K562 (cell line): ENCODE data around the gene CD37. TPM values are rescaled to one million over a fixed set of nuclear protein-coding genes. Genes with fewer than 3 reads are reported as not detected.
A peak's percentile ranks its signal among the peaks of the same experiment; 100 is the strongest.

ENCODE experiments used
- ARID4B ChIP-seq: sonication (generic); formaldehyde crosslinking; IDR thresholded peaks from 2 replicates; pipeline ENCODE4 v1.8.0; 2022; ENCODE audit warnings: mild to moderate bottlenecking, missing genetic modification reagents
- ETV6 ChIP-seq, 3 experiments: fragments of 150-350 bp in 1 of 3; sonication (generic) in 1 of 3; formaldehyde crosslinking in 1 of 3; IDR thresholded peaks; 2 replicates each; pipeline versions ENCODE4 v1.6.1 to v1.8.0; 2014 to 2022; ENCODE audit warnings: borderline replicate concordance in 2 of 3, low read depth in 2 of 3, antibody characterized with exemption in 1 of 3, low read length in 1 of 3, mild to moderate bottlenecking in 1 of 3, missing genetic modification reagents in 1 of 3
- FOXP4 ChIP-seq: sonication (generic); formaldehyde crosslinking; IDR thresholded peaks from 2 replicates; pipeline ENCODE4 v1.8.0; 2022; ENCODE audit warnings: mild to moderate bottlenecking, missing genetic modification reagents, borderline replicate concordance
- HLTF ChIP-seq: fragments of 450-650 bp; IDR thresholded peaks from 2 replicates; pipeline ENCODE4 v1.6.1; 2016
- MAFG ChIP-seq: fragments of 450-650 bp; conservative IDR thresholded peaks from 2 replicates; pipeline ENCODE4 v1.6.1; 2016; ENCODE audit warnings: missing genetic modification characterization, missing compliant biosample characterization
- MNT ChIP-seq, 2 experiments: fragments of 450-650 bp; conservative IDR thresholded peaks; 2 replicates each; pipeline ENCODE4 v1.6.1; 2017; ENCODE audit warnings: mild to moderate bottlenecking in 2 of 2, moderate library complexity in 2 of 2
- NFRKB ChIP-seq: fragments of 450-650 bp; IDR thresholded peaks from 2 replicates; pipeline ENCODE4 v1.6.1; 2016; ENCODE audit warnings: low read depth
- RAD21 ChIP-seq, 2 experiments: fragments of 250-450 bp in 1 of 2; fragments of 450-650 bp in 1 of 2; sonication (Bioruptor Pico) in 1 of 2; formaldehyde crosslinking in 1 of 2; IDR thresholded peaks in 1 of 2; conservative IDR thresholded peaks in 1 of 2; 2 replicates each; pipeline versions ENCODE4 v1.4.0 to v1.8.0; 2020 to 2022; ENCODE audit warnings: mild to moderate bottlenecking in 2 of 2, moderate library complexity in 1 of 2
- STAT6 ChIP-seq: sonication (generic); formaldehyde crosslinking; IDR thresholded peaks from 2 replicates; pipeline ENCODE4 v1.8.1; 2023; ENCODE audit warnings: mild to moderate bottlenecking, missing genetic modification reagents
- TAF1 ChIP-seq: IDR thresholded peaks from 2 replicates; pipeline ENCODE4 v1.6.1; 2011; ENCODE audit warnings: mild to moderate bottlenecking, low read length, moderate library complexity; ENCODE audit not compliant: insufficient read depth, control insufficient read depth, severe bottlenecking; ENCODE audit errors: extremely low read depth
- THAP7 ChIP-seq: fragments of 250-450 bp; sonication (Bioruptor Pico); IDR thresholded peaks from 2 replicates; pipeline ENCODE4 v1.5.0; 2021
- ZNF282 ChIP-seq: sonication (generic); formaldehyde crosslinking; IDR thresholded peaks from 2 replicates; pipeline ENCODE4 v1.8.1; 2023; ENCODE audit warnings: missing genetic modification reagents
- polyA plus RNA-seq, 8 experiments: library from polyadenylated mRNA; depleted of rRNA in 4 of 8; stranded (reverse) in 5 of 8; unstranded in 3 of 8; fragments of >200 nt; fragmentation: Nextera tagmentation in 2 of 8; fragmentation: Illumina TruSeq in 1 of 8; extraction: Ambion mirVana in 2 of 8; extraction: Trizol in 1 of 8; gene quantifications; 2 replicates each; pipeline versions ENCODE4 v1.2.1 to v1.2.3, GENCODE V29; 2011 to 2014; ENCODE audit warnings: inconsistent platforms in 1 of 8, missing spikeins in 1 of 8
- total RNA-seq, 7 experiments: library from RNA; depleted of rRNA in 6 of 7; stranded (reverse); fragments of >200 nt in 6 of 7; fragmentation: Illumina TruSeq in 2 of 7; extraction: Trizol in 2 of 7; gene quantifications; 2 replicates each; pipeline versions ENCODE4 v1.2.1 to v1.2.3, GENCODE V29; 2011 to 2021; ENCODE audit warnings: low replicate concordance in 1 of 7

CD37 gene
- total and polyA plus RNA-seq, 9 of the 15 experiments (the other 6 are each of a cell fraction or from before 2014, with no cell fraction given) = 2.5 to 19.0 (median 7.4) TPM

- TF ChIP-seq MNT (conservative IDR thresholded peaks at IDR 0.05) (0 out of 4 replicates have a peak, but pooled peaks of 1 of the 2 experiments have one; percentile 50), FOXP4 (CRISPR knock-in tag) (0 out of 2 replicates have a peak, but pooled peaks have one; percentile 25), HLTF (0 out of 2 replicates have a peak, but pooled peaks have one; percentile 30), TAF1 (peak; percentile 49), ZNF282 (CRISPR knock-in tag) (no peak), THAP7 (CRISPR knock-in tag) (no peak), MAFG (tag) (no peak), ETV6 (IDR thresholded peaks at IDR 0.05; ENCODE audit: borderline replicate concordance in 1 of 2, low read depth in 2 of 2, low read length in 1 of 2) (no peak), ETV6 (CRISPR knock-in tag; IDR thresholded peaks at IDR 0.05; ENCODE audit: borderline replicate concordance) (0 out of 2 replicates have a peak, but pooled peaks have one; percentile 26), NFRKB (0 out of 2 replicates have a peak, but pooled peaks have one; percentile 18), STAT6 (CRISPR knock-in tag) (0 out of 2 replicates have a peak, but pooled peaks have one; percentile 25), RAD21 (CRISPR knock-in tag; conservative IDR thresholded peaks at IDR 0.05 in 1 of 2, IDR thresholded peaks at IDR 0.05 in 1 of 2) (no peak), ARID4B (CRISPR knock-in tag) (no peak; the same call in none of the 2 replicates)
Measured at GRCh38 chr19:49362048-49362928, 27.1 kb downstream of the CD37 start, which contains the start of gene TEAD2 (continued).
